DND-41 (cell line): Measurements from ENCODE around the gene GSC2.

Experiments used
- ATAC-seq: fragments of 200-7000 bp; cut with Tn5 transposase; 3 replicates; pipeline ENCODE4 v1.9.1; 2021; ENCODE audit warnings: low read depth; ENCODE audit not compliant: insufficient read depth
- DNase-seq: peaks from one replicate; pipeline ENCODE4 v3.0.0-alpha.2; 2020
- H2AFZ ChIP-seq: 2 replicates; pipeline ENCODE4 v1.6.0; 2012; ENCODE audit warnings: low read depth, low read length
- H3K27ac ChIP-seq: 2 replicates; pipeline ENCODE4 v1.5.1; 2012; ENCODE audit warnings: low read length, inconsistent platforms
- H3K27me3 ChIP-seq: fragments of 200-600 bp; sonication (generic); 2 replicates; pipeline ENCODE4 v1.6.0; 2012; ENCODE audit warnings: low read length, mild to moderate bottlenecking, inconsistent platforms; ENCODE audit not compliant: insufficient read depth, poor library complexity
- H3K36me3 ChIP-seq: 2 replicates; pipeline ENCODE4 v1.5.1; 2012; ENCODE audit warnings: low read length, inconsistent platforms; ENCODE audit not compliant: insufficient read depth
- H3K4me1 ChIP-seq: 2 replicates; pipeline ENCODE4 v1.5.1; 2012; ENCODE audit warnings: mild to moderate bottlenecking, low read length; ENCODE audit not compliant: insufficient read depth
- H3K4me2 ChIP-seq: 2 replicates; pipeline ENCODE4 v1.6.0; 2012; ENCODE audit warnings: mild to moderate bottlenecking, moderate library complexity, low read length, inconsistent platforms; ENCODE audit not compliant: insufficient read depth
- H3K4me3 ChIP-seq, 2 experiments: fragments of 200-600 bp in 1 of 2; shearing (Covaris generic) in 1 of 2; 2 replicates each; pipeline ENCODE4 v1.5.1; 2012 to 2016; ENCODE audit warnings: inconsistent platforms in 2 of 2, low read length in 2 of 2, mild to moderate bottlenecking in 2 of 2, low read depth in 1 of 2, moderate library complexity in 1 of 2
- H3K79me2 ChIP-seq: 2 replicates; pipeline ENCODE4 v1.6.0; 2012; ENCODE audit warnings: low read length, inconsistent platforms; ENCODE audit not compliant: insufficient read depth
- H3K9ac ChIP-seq: 2 replicates; pipeline ENCODE4 v1.6.0; 2012; ENCODE audit warnings: low read depth, mild to moderate bottlenecking, inconsistent platforms, low read length, moderate library complexity
- H3K9me3 ChIP-seq: 2 replicates; pipeline ENCODE4 v1.5.1; 2012; ENCODE audit warnings: low read length, moderate library complexity, mild to moderate bottlenecking, inconsistent platforms; ENCODE audit not compliant: insufficient read depth, severe bottlenecking
- H4K20me1 ChIP-seq: 2 replicates; pipeline ENCODE4 v1.6.0; 2012; ENCODE audit warnings: low read length; ENCODE audit not compliant: insufficient read depth
- CTCF ChIP-seq: IDR thresholded peaks from 2 replicates; pipeline ENCODE4 v1.5.1; 2012; ENCODE audit warnings: borderline replicate concordance, low read length, moderate library complexity, mild to moderate bottlenecking; ENCODE audit not compliant: poor library complexity, severe bottlenecking; ENCODE audit errors: extremely low read depth
- EZH2 ChIP-seq: IDR thresholded peaks from 3 replicates; pipeline ENCODE4 v1.6.1; 2012; ENCODE audit warnings: borderline replicate concordance, low read depth, mild to moderate bottlenecking, moderate library complexity, low read length, inconsistent platforms; ENCODE audit not compliant: severe bottlenecking

The GSC2 gene

GRCh38 chr22:19123936-19124335 is 26.2 kb downstream of the GSC2 start:
- no peak for TF ChIP-seq EZH2
- no peak for TF ChIP-seq CTCF
- Histone ChIP-seq H3K9me3 (no peaks in the 10 kb centered on the region), H3K9ac (no peak overlapping the region), H3K4me1 (peaks cover 32% of the 10 kb centered on the region), H2AFZ (no peak overlapping the region), H3K36me3 (peaks cover 20% of the 10 kb centered on the region), H3K27me3 (no peaks in the 10 kb centered on the region), H3K4me2 (no peak overlapping the region), H3K27ac (no peak overlapping the region), H3K4me3 (no peak overlapping the region), H4K20me1 (peaks cover 25% of the 10 kb centered on the region), H3K79me2 (peaks cover 33% of the 10 kb centered on the region)
- DNase-seq (no peak), ATAC-seq (no peak)

GRCh38 chr22:19122752-19123492 is 27.2 kb downstream of the GSC2 start:
- Histone ChIP-seq H4K20me1 (peaks cover 35% of the 10 kb centered on the region), H3K9me3 (no peaks in the 10 kb centered on the region), H3K36me3 (peaks cover 31% of the 10 kb centered on the region), H3K4me3 (peak overlapping the region; percentile 38 to 60; a peak in 3 of 4 replicates), H3K4me2 (peak overlapping the region; percentile 92), H3K27ac (peak overlapping the region; percentile 48), H3K27me3 (no peaks in the 10 kb centered on the region), H3K4me1 (peaks cover 38% of the 10 kb centered on the region), H3K79me2 (peaks cover 43% of the 10 kb centered on the region), H2AFZ (peak overlapping the region; percentile 93), H3K9ac (peak overlapping the region; percentile 89)
- ATAC-seq = no peak
- TF ChIP-seq CTCF (no peak), EZH2 (no peak)
- DNase-seq = no peak

- TF ChIP-seq EZH2 (no peak), CTCF (no peak)
- H2AFZ ChIP-seq = peak within 1 kb of the TSS; percentile 95
- peaks cover 40% of the 10 kb centered on the region for H4K20me1 ChIP-seq
- H3K4me2 ChIP-seq = peak within 1 kb of the TSS; percentile 94
- DNase-seq = peak; percentile 96
- no peaks in the 10 kb centered on the region for H3K9me3 ChIP-seq
- H3K27ac ChIP-seq = peak within 1 kb of the TSS; percentile 90
- peak; percentile 96 for ATAC-seq
- H3K4me3 ChIP-seq = peak within 1 kb of the TSS; percentile 92 to 100
- H3K36me3 ChIP-seq = peaks cover 35% of the 10 kb centered on the region
- H3K79me2 ChIP-seq = peaks cover 49% of the 10 kb centered on the region
- H3K27me3 ChIP-seq = no peaks in the 10 kb centered on the region
- peak within 1 kb of the TSS; percentile 89 for H3K9ac ChIP-seq
- peaks cover 38% of the 10 kb centered on the region for H3K4me1 ChIP-seq
Observed at GRCh38 chr22:19122143-19122751, 27.8 kb downstream of the GSC2 start, which contains the start of gene DGCR2. TSS of gene DGCR2 (minus strand) at chr22:19122412. CDS start at chr22:19122206, 206 bp downstream.
